K562 (cell line): Measurements from ENCODE around the gene MYCBP. TPM values are rescaled to one million over a fixed set of nuclear protein-coding genes. Genes with fewer than 3 reads are reported as not detected.

Source experiments
- ATAC-seq: fragments of 200-7000 bp; cut with Tn5 transposase; 3 replicates; pipeline ENCODE4 v1.9.1; 2020; ENCODE audit warnings: moderate library complexity
- BruUV-seq: library from RNA; stranded (reverse); fragments of 400-500 nt; replicated peaks from 2 replicates; lab custom pipeline; 2021; lab: Mats Ljungman, UMichigan
- CTCF ChIA-PET: fragments of 300-600 bp; formaldehyde crosslinking; extraction: SDS; loops from one replicate; lab custom pipeline; 2021; ENCODE audit warnings: low intra/inter-chr PET ratio; lab: Yijun Ruan, JAX
- POLR2A ChIA-PET: fragments of 300-600, 350-650 bp; sonication (Branson Sonifier 250); formaldehyde crosslinking; extraction: SDS; loops from one replicate; lab custom pipeline; 2021; ENCODE audit warnings: antibody characterized with exemption, inconsistent platforms; lab: Yijun Ruan, JAX
- DNase-seq, 4 experiments: peaks; one replicate each; pipeline versions ENCODE4 v3.0.0 to v3.0.0-alpha.2; 2011 to 2018; ENCODE audit warnings: low spot score in 3 of 4, mixed read lengths in 3 of 4; ENCODE audit errors: extremely low read depth in 1 of 4
- FAIRE-seq: peaks from 2 replicates; lab custom pipeline; 2011; peaks lifted over from hg19 to GRCh38; lab: Jason Lieb, UNC
- H2AFZ ChIP-seq: 2 replicates; pipeline ENCODE4 v1.6.0; 2011; ENCODE audit warnings: low read depth, low read length, control low read depth, inconsistent platforms
- H3K27ac ChIP-seq: fragments of 200-600 bp; 3 replicates; pipeline ENCODE4 v1.8.0; 2011; ENCODE audit warnings: low read depth, mild to moderate bottlenecking, control low read depth, inconsistent platforms, low read length, moderate library complexity, mixed read lengths; ENCODE audit errors: extremely low read depth
- H3K27me3 ChIP-seq, 2 experiments: fragments of 300-600 bp in 1 of 2; 2 replicates in 1 of 2; 3 replicates in 1 of 2; pipeline versions ENCODE4 v1.6.0 to v1.8.0; 2011; ENCODE audit warnings: inconsistent platforms in 2 of 2, low read length in 2 of 2, mild to moderate bottlenecking in 1 of 2, mixed read lengths in 1 of 2, moderate library complexity in 1 of 2; ENCODE audit not compliant: control insufficient read depth in 2 of 2, insufficient read depth in 2 of 2
- H3K36me3 ChIP-seq: fragments of 300-600 bp; 3 replicates; pipeline ENCODE4 v1.8.0; 2011; ENCODE audit warnings: mild to moderate bottlenecking, low read length, inconsistent platforms; ENCODE audit not compliant: control insufficient read depth, insufficient read depth
- H3K4me1 ChIP-seq, 2 experiments: fragments of 200-600 bp in 1 of 2; replicated peaks in 1 of 2; 2 replicates in 1 of 2; 3 replicates in 1 of 2; pipeline versions ENCODE4 v1.5.1 to v1.8.0; 2011; ENCODE audit warnings: inconsistent platforms in 2 of 2, low read length in 2 of 2, mild to moderate bottlenecking in 1 of 2, mixed read lengths in 1 of 2, moderate library complexity in 1 of 2; ENCODE audit not compliant: control insufficient read depth in 2 of 2, insufficient read depth in 2 of 2
- H3K4me2 ChIP-seq: 2 replicates; pipeline ENCODE4 v1.6.1; 2011; ENCODE audit warnings: low read length, control low read depth, inconsistent platforms, mixed read lengths; ENCODE audit not compliant: insufficient read depth
- H3K4me3 ChIP-seq: fragments of 200-600 bp; sonication (generic), shearing (Covaris generic); 2 replicates; pipeline ENCODE4 v1.5.1; 2016; ENCODE audit warnings: control low read depth, inconsistent platforms
- H3K79me2 ChIP-seq: fragments of 200-600 bp; 3 replicates; pipeline ENCODE4 v1.8.0; 2011; ENCODE audit warnings: low read length, inconsistent platforms; ENCODE audit not compliant: control insufficient read depth, insufficient read depth
- H3K9ac ChIP-seq, 2 experiments: 2 replicates each; pipeline versions ENCODE4 v1.6.0 to v1.6.1; 2011; ENCODE audit warnings: low read depth in 2 of 2, low read length in 2 of 2, control low read depth in 1 of 2, inconsistent platforms in 1 of 2, mild to moderate bottlenecking in 1 of 2, mixed read lengths in 1 of 2; ENCODE audit not compliant: insufficient read depth in 1 of 2
- H3K9me1 ChIP-seq: one replicate; pipeline ENCODE4 v1.6.0; 2011; ENCODE audit warnings: inconsistent platforms, mild to moderate bottlenecking, low read length, moderate library complexity; ENCODE audit not compliant: control insufficient read depth, insufficient read depth
- H3K9me3 ChIP-seq: replicated peaks from 2 replicates; pipeline ENCODE4 v1.5.1; 2011; ENCODE audit warnings: low read depth, low read length, inconsistent platforms; ENCODE audit not compliant: control insufficient read depth, insufficient read depth
- H4K20me1 ChIP-seq: replicated peaks from 2 replicates; pipeline ENCODE4 v1.6.1; 2011; ENCODE audit warnings: low read length, inconsistent platforms, mixed read lengths; ENCODE audit not compliant: control insufficient read depth, insufficient read depth
- ARID2 ChIP-seq: fragments of 450-650 bp; IDR thresholded peaks from 2 replicates; pipeline ENCODE4 v1.6.1; 2017; ENCODE audit warnings: antibody characterized with exemption, mild to moderate bottlenecking
- ELF2 ChIP-seq: fragments of 250-450 bp; sonication (Bioruptor Pico); IDR thresholded peaks from 2 replicates; pipeline ENCODE4 v1.5.0; 2021; ENCODE audit warnings: mild to moderate bottlenecking
- JUNB ChIP-seq: fragments of 450-650 bp; formaldehyde crosslinking; conservative IDR thresholded peaks from 2 replicates; pipeline ENCODE4 v1.4.0; 2020; ENCODE audit warnings: mild to moderate bottlenecking
- NCOA4 ChIP-seq: fragments of 450-650 bp; IDR thresholded peaks from 2 replicates; pipeline ENCODE4 v1.6.1; 2018; ENCODE audit warnings: mild to moderate bottlenecking; ENCODE audit not compliant: partially characterized antibody
- TEAD4 ChIP-seq, 2 experiments: sonication (generic) in 1 of 2; formaldehyde crosslinking in 1 of 2; IDR thresholded peaks; 2 replicates each; pipeline versions ENCODE4 v1.6.1 to v1.8.0; 2012 to 2022; ENCODE audit warnings: borderline replicate concordance in 1 of 2, inconsistent platforms in 1 of 2, low read length in 1 of 2, mild to moderate bottlenecking in 1 of 2, missing genetic modification reagents in 1 of 2
- YBX1 ChIP-seq: fragments of 450-650 bp; IDR thresholded peaks from 2 replicates; pipeline ENCODE4 v1.7.1; 2016; ENCODE audit warnings: mild to moderate bottlenecking
- ZBTB43 ChIP-seq: sonication (generic); formaldehyde crosslinking; IDR thresholded peaks from 2 replicates; pipeline ENCODE4 v1.8.0; 2023; ENCODE audit warnings: mild to moderate bottlenecking, missing genetic modification reagents
- ZBTB5 ChIP-seq: fragments of 450-650 bp; IDR thresholded peaks from 2 replicates; pipeline ENCODE4 v1.6.1; 2017; ENCODE audit warnings: antibody characterized with exemption
- ZC3H8 ChIP-seq: fragments of 450-650 bp; IDR thresholded peaks from 2 replicates; pipeline ENCODE4 v1.6.1; 2017
- ZNF146 ChIP-seq: IDR thresholded peaks from one replicate; pipeline ENCODE4 v1.6.1; 2018; ENCODE audit warnings: missing compliant biosample characterization; ENCODE audit not compliant: unreplicated experiment
- ZNF217 ChIP-seq: sonication (generic); formaldehyde crosslinking; IDR thresholded peaks from 2 replicates; pipeline ENCODE4 v1.8.0; 2022; ENCODE audit warnings: mild to moderate bottlenecking, missing genetic modification reagents
- ZNF354B ChIP-seq: fragments of 250-450 bp; sonication (Bioruptor Pico); IDR thresholded peaks from 2 replicates; pipeline ENCODE4 v1.4.0; 2020
- ZNF778 ChIP-seq: fragments of 450-650 bp; formaldehyde crosslinking; IDR thresholded peaks from 2 replicates; pipeline ENCODE4 v1.4.0; 2020; ENCODE audit warnings: mild to moderate bottlenecking, moderate library complexity
- ZNF830 ChIP-seq: fragments of 250-450 bp; sonication (Bioruptor Pico); IDR thresholded peaks from 2 replicates; pipeline ENCODE4 v1.5.0; 2021; ENCODE audit warnings: mild to moderate bottlenecking
- WGBS: fragments of 100-300 bp; shearing (Covaris generic); methylation state at CpG from one replicate; pipeline ENCODE4 v1.1.6; 2016; ENCODE audit warnings: low coverage, mixed read lengths; ENCODE audit not compliant: insufficient coverage; ENCODE audit errors: missing lambda C conversion rate; 5-methylcytosine and 5-hydroxymethylcytosine counted together
- in situ Hi-C: fragments of 300-500 bp; cut with MboI; formaldehyde crosslinking; loops from 4 replicates; pipeline ENCODE4 v1.15.0; 2018; ENCODE audit warnings: inconsistent platforms, mixed read lengths
- intact Hi-C: fragments of 100-400 bp; cut with micrococcal nuclease; formaldehyde crosslinking; loops from 2 replicates; pipeline ENCODE4 v1.14.2; 2022
- polyA plus RNA-seq, 8 experiments: library from polyadenylated mRNA; depleted of rRNA in 4 of 8; stranded (reverse) in 5 of 8; unstranded in 3 of 8; fragments of >200 nt; fragmentation: Nextera tagmentation in 2 of 8; fragmentation: Illumina TruSeq in 1 of 8; extraction: Ambion mirVana in 2 of 8; extraction: Trizol in 1 of 8; gene quantifications; 2 replicates each; pipeline versions ENCODE4 v1.2.1 to v1.2.3, GENCODE V29; 2011 to 2014; ENCODE audit warnings: inconsistent platforms in 1 of 8, missing spikeins in 1 of 8
- total RNA-seq, 7 experiments: library from RNA; depleted of rRNA in 6 of 7; stranded (reverse); fragments of >200 nt in 6 of 7; fragmentation: Illumina TruSeq in 2 of 7; extraction: Trizol in 2 of 7; gene quantifications; 2 replicates each; pipeline versions ENCODE4 v1.2.1 to v1.2.3, GENCODE V29; 2011 to 2021; ENCODE audit warnings: low replicate concordance in 1 of 7
- TF ChIP-seq, protein P1 (sequence below): IDR thresholded peaks from 2 replicates; pipeline ENCODE4 v1.6.1; 2014; ENCODE audit warnings: antibody characterized with exemption

MYCBP gene
- total and polyA plus RNA-seq, 9 of the 15 experiments (the other 6 are each of a cell fraction or from before 2014, with no cell fraction given), result 32.3 to 253 (median 72.9) TPM

- POLR2A ChIA-PET, result interaction anchor here (0.8 kb wide), 1 partner anchor 12 kb away, joined by 4 read pairs; no protein-coding TSS in a partner anchor
- no peak overlapping the region for H3K4me2 ChIP-seq
- H3K36me3 ChIP-seq, result no peaks in the 10 kb centered on the region
- ATAC-seq, result no peak
- no peak for TF ChIP-seq YBX1
- TF ChIP-seq NCOA4, result no peak
- TF ChIP-seq, protein P1, sequence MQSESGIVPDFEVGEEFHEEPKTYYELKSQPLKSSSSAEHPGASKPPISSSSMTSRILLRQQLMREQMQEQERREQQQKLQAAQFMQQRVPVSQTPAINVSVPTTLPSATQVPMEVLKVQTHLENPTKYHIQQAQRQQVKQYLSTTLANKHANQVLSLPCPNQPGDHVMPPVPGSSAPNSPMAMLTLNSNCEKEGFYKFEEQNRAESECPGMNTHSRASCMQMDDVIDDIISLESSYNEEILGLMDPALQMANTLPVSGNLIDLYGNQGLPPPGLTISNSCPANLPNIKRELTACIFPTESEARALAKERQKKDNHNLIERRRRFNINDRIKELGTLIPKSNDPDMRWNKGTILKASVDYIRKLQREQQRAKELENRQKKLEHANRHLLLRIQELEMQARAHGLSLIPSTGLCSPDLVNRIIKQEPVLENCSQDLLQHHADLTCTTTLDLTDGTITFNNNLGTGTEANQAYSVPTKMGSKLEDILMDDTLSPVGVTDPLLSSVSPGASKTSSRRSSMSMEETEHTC, result no peak
- no peak for TF ChIP-seq ZBTB43 (CRISPR knock-in tag)
- TF ChIP-seq ZNF354B (CRISPR knock-in tag), result no peak
- TF ChIP-seq ZC3H8, result no peak
- TF ChIP-seq TEAD4 (IDR thresholded peaks at IDR 0.05; ENCODE audit: low read length), result no peak
- no peak for TF ChIP-seq TEAD4 (CRISPR knock-in tag; IDR thresholded peaks at IDR 0.05; ENCODE audit: borderline replicate concordance)
- no peak for TF ChIP-seq ZNF778 (CRISPR knock-in tag)
- no peak for TF ChIP-seq ZBTB5
- no peak for TF ChIP-seq ZNF217
- no peak for TF ChIP-seq ZNF830 (CRISPR knock-in tag)
- TF ChIP-seq JUNB (CRISPR knock-in tag), result no peak
- TF ChIP-seq ARID2, result no peak
- TF ChIP-seq ZNF146 (CRISPR knock-in tag), result no peak
- TF ChIP-seq ELF2 (CRISPR knock-in tag), result no peak
- intact Hi-C loops (no loop called here), in situ Hi-C loops (no loop called here)
- no peak overlapping the region for H2AFZ ChIP-seq
- no TSS peak for BruUV-seq
- H3K27me3 ChIP-seq, result peaks cover 8 to 17% of the 10 kb centered on the region in 2 experiments; a peak in 4 of 5 replicates
- no peak overlapping the region for H3K27ac ChIP-seq
- no peak for DNase-seq
- no peaks in the 10 kb centered on the region for H3K9me1 ChIP-seq
- no peak overlapping the region for H3K4me3 ChIP-seq
- no peaks in the 10 kb centered on the region for H3K79me2 ChIP-seq
- H3K9ac ChIP-seq, result no peak overlapping the region
- CTCF ChIA-PET, result no interaction called here
- WGBS, result 9% methylated on average over 5 of the region's 5 CpGs
- no peaks in the 10 kb centered on the region for H3K4me1 ChIP-seq
- H4K20me1 ChIP-seq, result no peaks in the 10 kb centered on the region
- no peak for FAIRE-seq
- H3K9me3 ChIP-seq, result no peaks in the 10 kb centered on the region
Observed at GRCh38 chr1:38889589-38889988, 16.4 kb upstream of the MYCBP start.
